Spleen (tissue), 7 donors: ENCODE data around the gene MACROD2.

ENCODE experiments used
- POLR2A ChIP-seq, 3 donors: fragments of 450-650 bp; IDR thresholded peaks; one replicate each; pipeline ENCODE4 v1.5.1; 2017; ENCODE audit warnings: antibody characterized with exemption in 3 of 3, mild to moderate bottlenecking in 1 of 3
- POLR2AphosphoS5 ChIP-seq, 3 donors: sonication (generic); formaldehyde crosslinking; IDR thresholded peaks; one replicate each; pipeline ENCODE4 v1.5.1; 2017; ENCODE audit warnings: antibody characterized with exemption in 3 of 3
- TF ChIP-seq, protein P1 (sequence below), 11 experiments: fragments of 200-600 bp in 7 of 11; fragments of 450-650 bp in 4 of 11; sonication (generic) in 4 of 11; IDR thresholded peaks in 8 of 11; conservative IDR thresholded peaks in 3 of 11; 1 replicate in 7 of 11; 2 replicates in 4 of 11; pipeline versions ENCODE4 v1.4.0 to v1.8.0; 2016 to 2021; ENCODE audit warnings: antibody characterized with exemption in 11 of 11, inconsistent platforms in 4 of 11, mild to moderate bottlenecking in 1 of 11
- donor health status: DM: no; HTN: no; CAD: no; lungs with moderate emphysema.
- donor health status: DM: no; HTN: no; CAD: no.
- donor health status: DM: no; HTN: no; CAD: no.

DNA sequence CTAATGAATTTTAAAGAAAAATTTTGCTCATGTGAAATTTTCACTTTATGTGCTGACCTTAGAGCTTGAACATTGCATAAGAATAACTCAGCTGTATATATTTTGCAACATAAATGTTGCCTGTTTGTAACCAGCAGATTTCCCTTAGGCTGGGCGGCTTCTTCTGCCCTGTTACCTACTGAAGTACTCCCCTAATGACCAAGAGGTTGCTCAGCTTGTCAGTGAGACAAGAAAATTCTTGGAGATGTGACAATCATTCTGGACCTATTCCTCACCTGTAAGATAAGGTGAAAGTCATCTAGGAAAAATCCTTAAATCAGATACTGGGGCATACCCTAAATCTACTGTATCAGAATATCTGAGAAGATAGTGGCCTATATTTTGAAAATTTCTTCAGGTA lies 1516.2 kb downstream of the MACROD2 start:
- TF ChIP-seq, protein P1, sequence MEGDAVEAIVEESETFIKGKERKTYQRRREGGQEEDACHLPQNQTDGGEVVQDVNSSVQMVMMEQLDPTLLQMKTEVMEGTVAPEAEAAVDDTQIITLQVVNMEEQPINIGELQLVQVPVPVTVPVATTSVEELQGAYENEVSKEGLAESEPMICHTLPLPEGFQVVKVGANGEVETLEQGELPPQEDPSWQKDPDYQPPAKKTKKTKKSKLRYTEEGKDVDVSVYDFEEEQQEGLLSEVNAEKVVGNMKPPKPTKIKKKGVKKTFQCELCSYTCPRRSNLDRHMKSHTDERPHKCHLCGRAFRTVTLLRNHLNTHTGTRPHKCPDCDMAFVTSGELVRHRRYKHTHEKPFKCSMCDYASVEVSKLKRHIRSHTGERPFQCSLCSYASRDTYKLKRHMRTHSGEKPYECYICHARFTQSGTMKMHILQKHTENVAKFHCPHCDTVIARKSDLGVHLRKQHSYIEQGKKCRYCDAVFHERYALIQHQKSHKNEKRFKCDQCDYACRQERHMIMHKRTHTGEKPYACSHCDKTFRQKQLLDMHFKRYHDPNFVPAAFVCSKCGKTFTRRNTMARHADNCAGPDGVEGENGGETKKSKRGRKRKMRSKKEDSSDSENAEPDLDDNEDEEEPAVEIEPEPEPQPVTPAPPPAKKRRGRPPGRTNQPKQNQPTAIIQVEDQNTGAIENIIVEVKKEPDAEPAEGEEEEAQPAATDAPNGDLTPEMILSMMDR (IDR thresholded peaks at IDR 0.05 in 8 of 11, conservative IDR thresholded peaks at IDR 0.05 in 3 of 11) = no peak
- TF ChIP-seq POLR2A (IDR thresholded peaks at IDR 0.05) = no peak
- TF ChIP-seq POLR2AphosphoS5 (IDR thresholded peaks at IDR 0.05) = no peak
